NCI-H1417 treated with DMSO at 0.1 percent for 48 hours (cell line): ENCODE results near the gene KIAA1958.
"Not testable (repeated sequence)": the region's sequence is repeated elsewhere in the genome, so short reads cannot be mapped to it uniquely, and the experiment has no call there.

Experiments used
- DNase-seq: peaks from one replicate; lab custom pipeline; 2025; lab: John Stamatoyannopoulos, UW

KIAA1958 gene

GRCh38 chr9:112663681-112664080 is 177.1 kb downstream of the KIAA1958 start:
- no peak for DNase-seq

- no peak for DNase-seq
Measured at GRCh38 chr9:112664531-112664930, 177.9 kb downstream of the KIAA1958 start.

GRCh38 chr9:112665347-112665746 is 178.7 kb downstream of the KIAA1958 start:
- DNase-seq = no peak

GRCh38 chr9:112669326-112669725 is 182.7 kb downstream of the KIAA1958 start:
- no peak for DNase-seq

GRCh38 chr9:112670991-112671625 is 184.5 kb downstream of the KIAA1958 start:
- no peak for DNase-seq

GRCh38 chr9:112673221-112673620 is 186.6 kb downstream of the KIAA1958 start:
- not testable (repeated sequence) for DNase-seq

- no peak for DNase-seq
Measured at GRCh38 chr9:112677040-112677439, 190.4 kb downstream of the KIAA1958 start.

- DNase-seq = no peak
Measured at GRCh38 chr9:112680731-112681402, 194.2 kb downstream of the KIAA1958 start.

GRCh38 chr9:112689161-112689740 is 202.6 kb downstream of the KIAA1958 start:
- no peak for DNase-seq

GRCh38 chr9:112694706-112695555 is 208.3 kb downstream of the KIAA1958 start:
- no peak for DNase-seq

- no peak for DNase-seq
Measured at GRCh38 chr9:112696461-112696860, 209.8 kb downstream of the KIAA1958 start.

GRCh38 chr9:112699230-112699629 is 212.6 kb downstream of the KIAA1958 start:
- DNase-seq = no peak

GRCh38 chr9:112700085-112700484 is 213.5 kb downstream of the KIAA1958 start:
- no peak for DNase-seq

GRCh38 chr9:112703304-112703703 is 216.7 kb downstream of the KIAA1958 start:
- DNase-seq = no peak

- no peak for DNase-seq
Measured at GRCh38 chr9:112705768-112706427, 219.3 kb downstream of the KIAA1958 start.

GRCh38 chr9:112711050-112711689 is 224.5 kb downstream of the KIAA1958 start:
- DNase-seq = no peak

GRCh38 chr9:112712678-112713077 is 226.1 kb downstream of the KIAA1958 start:
- DNase-seq = no peak

GRCh38 chr9:112717661-112718331 is 231.2 kb downstream of the KIAA1958 start, which contains the start of gene INIP:
Gene INIP (minus strand): TSS chr9:112718117. CDS start chr9:112716485, 1,632 bp downstream.
- DNase-seq = peak; percentile 90
